GM23338 (cell line): ENCODE data around the gene SYCN.

Source experiments
- CTCF ChIP-seq, 2 experiments: fragments of 200-600 bp in 1 of 2; sonication (generic) in 1 of 2; conservative IDR thresholded peaks; 2 replicates each; pipeline versions ENCODE4 v1.5.1 to v1.6.1; 2016 to 2017; ENCODE audit warnings: antibody characterized with exemption in 2 of 2, low read depth in 2 of 2, mild to moderate bottlenecking in 2 of 2, moderate library complexity in 1 of 2
- EZH2 ChIP-seq: fragments of 200-600 bp; sonication (generic); IDR thresholded peaks from one replicate; pipeline ENCODE4 v1.8.0; 2017; ENCODE audit warnings: antibody characterized with exemption, mild to moderate bottlenecking, low read depth; ENCODE audit not compliant: unreplicated experiment

DNA sequence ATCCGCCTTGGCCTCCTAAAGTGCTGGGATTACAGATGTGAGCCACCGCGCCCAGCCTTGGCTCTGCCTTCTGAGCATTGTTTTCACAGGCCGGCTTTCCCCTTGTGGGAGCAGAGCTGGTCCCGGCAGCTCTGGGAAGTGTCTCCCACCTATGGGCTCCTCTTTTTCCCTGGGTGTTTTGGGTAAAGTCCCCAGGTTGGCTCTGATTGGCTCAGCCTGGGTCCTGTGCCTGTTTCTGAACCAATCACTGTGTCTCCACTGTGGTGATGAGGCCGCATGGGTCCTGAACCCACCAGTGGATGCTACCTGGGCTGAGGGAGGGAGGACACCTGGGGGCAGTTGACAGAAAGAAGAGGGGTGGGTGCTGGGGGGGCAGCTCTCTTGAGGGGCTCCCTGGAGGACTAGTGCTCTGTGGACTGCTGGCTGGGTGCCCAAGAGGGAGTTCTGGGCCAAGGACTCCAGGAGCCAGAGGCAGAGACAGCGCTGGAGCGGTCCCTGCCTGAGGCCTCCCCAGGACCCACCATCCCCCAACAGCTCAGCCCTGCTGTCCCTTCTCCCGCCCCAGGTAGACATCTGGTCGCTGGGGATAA is 26.9 kb downstream of the SYCN start:
- TF ChIP-seq CTCF (conservative IDR thresholded peaks at IDR 0.05; ENCODE audit: low read depth in 2 of 2) = no peak
- no peak for TF ChIP-seq EZH2
